ENCODE measurements around the gene DMRTC2. TPM values are rescaled to one million over a fixed set of nuclear protein-coding genes. Genes with fewer than 3 reads are reported as not detected.

The DMRTC2 gene
- total RNA-seq, 4 donors from 2014 or later: not detected

- no peak overlapping the region for H3K4me3 ChIP-seq (ENCODE audit: low read depth, poor library complexity, severe bottlenecking)
- intact Hi-C loops (cut with DNase I; ENCODE audit: low total_unique reads): no loop called here
- TF ChIP-seq CTCF (IDR thresholded peaks at IDR 0.05) (no peak), POLR2A (IDR thresholded peaks at IDR 0.05) (no peak)
- WGBS, 2 donors: 52 to 54% methylated on average over 13 of the region's 13 CpGs
- no peak for DNase-seq (ENCODE audit: low spot score in 2 of 2)
Measured at GRCh38 chr19:41886761-41887710, 42.2 kb downstream of the DMRTC2 start.

- no peak for TF ChIP-seq POLR2A (IDR thresholded peaks at IDR 0.05)
- no peak for TF ChIP-seq CTCF (IDR thresholded peaks at IDR 0.05)
- H3K4me3 ChIP-seq (ENCODE audit: low read depth, poor library complexity, severe bottlenecking): no peak overlapping the region
- 63 to 70% methylated on average over 16 of the region's 17 CpGs for WGBS, 2 donors
- no peak for DNase-seq (ENCODE audit: low spot score in 2 of 2)
- intact Hi-C loops (cut with DNase I; ENCODE audit: low total_unique reads): no loop called here
Measured at GRCh38 chr19:41887711-41888382, 43.0 kb downstream of the DMRTC2 start.

- no peak for DNase-seq (ENCODE audit: low spot score in 2 of 2)
- H3K4me3 ChIP-seq (ENCODE audit: low read depth, poor library complexity, severe bottlenecking): no peak overlapping the region
- TF ChIP-seq POLR2A (IDR thresholded peaks at IDR 0.05) (no peak), CTCF (IDR thresholded peaks at IDR 0.05) (no peak)
- WGBS, 2 donors: 86 to 87% methylated on average over 8 to 12 of the region's 12 CpGs
- intact Hi-C loops (cut with DNase I; ENCODE audit: low total_unique reads): no loop called here
Measured at GRCh38 chr19:41888926-41889325, 44.1 kb downstream of the DMRTC2 start.

GRCh38 chr19:41889896-41890295 is 45.1 kb downstream of the DMRTC2 start:
- TF ChIP-seq CTCF (IDR thresholded peaks at IDR 0.05) (no peak), POLR2A (IDR thresholded peaks at IDR 0.05) (no peak)
- H3K4me3 ChIP-seq (ENCODE audit: low read depth, poor library complexity, severe bottlenecking): no peak overlapping the region
- no peak for DNase-seq (ENCODE audit: low spot score in 2 of 2)
- intact Hi-C loops (cut with DNase I; ENCODE audit: low total_unique reads): no loop called here
- 93 to 94% methylated on average over 8 of the region's 8 CpGs for WGBS, 2 donors

GRCh38 chr19:41890936-41891335 is 46.1 kb downstream of the DMRTC2 start:
- TF ChIP-seq POLR2A (IDR thresholded peaks at IDR 0.05): no peak
- no peak for TF ChIP-seq CTCF (IDR thresholded peaks at IDR 0.05)
- intact Hi-C loops (cut with DNase I; ENCODE audit: low total_unique reads): no loop called here
- H3K4me3 ChIP-seq (ENCODE audit: low read depth, poor library complexity, severe bottlenecking): no peak overlapping the region
- no peak for DNase-seq (ENCODE audit: low spot score in 2 of 2)
- 93 to 94% methylated on average over 4 of the region's 4 CpGs for WGBS, 2 donors
